Hepatocyte (in vitro differentiated cells): ENCODE data around the gene XIRP2. TPM values are rescaled to one million over a fixed set of nuclear protein-coding genes. Genes with fewer than 3 reads are reported as not detected.

Source experiments
- DNase-seq: peaks from one replicate; pipeline ENCODE4 v3.0.0-alpha.2; 2016; ENCODE audit warnings: low spot score
- H2AFZ ChIP-seq: fragments of 200-600 bp; sonication (generic); 2 replicates; pipeline ENCODE4 v1.6.0; 2016; ENCODE audit warnings: antibody characterized with exemption, mild to moderate bottlenecking
- H3K27ac ChIP-seq: fragments of 200-600 bp; sonication (generic); 2 replicates; pipeline ENCODE4 v1.5.1; 2016; ENCODE audit warnings: mild to moderate bottlenecking
- H3K27me3 ChIP-seq: fragments of 200-600 bp; sonication (generic); 2 replicates; pipeline ENCODE4 v1.6.1; 2016
- H3K36me3 ChIP-seq: fragments of 200-600 bp; sonication (generic); replicated peaks from 2 replicates; pipeline ENCODE4 v1.5.1; 2016; ENCODE audit warnings: low read depth; ENCODE audit not compliant: insufficient read depth
- H3K4me1 ChIP-seq: fragments of 200-600 bp; sonication (generic); 2 replicates; pipeline ENCODE4 v1.5.1; 2016; ENCODE audit warnings: mild to moderate bottlenecking, moderate library complexity; ENCODE audit not compliant: insufficient read depth
- H3K4me2 ChIP-seq: fragments of 200-600 bp; sonication (generic); 2 replicates; pipeline ENCODE4 v1.6.0; 2016
- H3K4me3 ChIP-seq: fragments of 200-600 bp; sonication (generic); 2 replicates; pipeline ENCODE4 v1.5.1; 2016; ENCODE audit warnings: mild to moderate bottlenecking
- H3K79me2 ChIP-seq: fragments of 200-600 bp; sonication (generic); 2 replicates; pipeline ENCODE4 v1.6.0; 2017; ENCODE audit warnings: mild to moderate bottlenecking
- H3K9me2 ChIP-seq: fragments of 200-600 bp; sonication (generic); replicated peaks from 2 replicates; pipeline ENCODE4 v1.6.0; 2017; ENCODE audit warnings: mild to moderate bottlenecking; ENCODE audit not compliant: insufficient read depth
- H3K9me3 ChIP-seq: fragments of 200-600 bp; sonication (generic); 2 replicates; pipeline ENCODE4 v1.5.1; 2016; ENCODE audit warnings: low read depth, mild to moderate bottlenecking
- H4K20me1 ChIP-seq: fragments of 200-600 bp; sonication (generic); 2 replicates; pipeline ENCODE4 v1.6.0; 2016; ENCODE audit warnings: mild to moderate bottlenecking; ENCODE audit not compliant: insufficient read depth, poor library complexity, severe bottlenecking
- CTCF ChIP-seq: fragments of 200-600 bp; sonication (generic); IDR thresholded peaks from 2 replicates; pipeline ENCODE4 v1.5.1; 2016; ENCODE audit warnings: antibody characterized with exemption, mild to moderate bottlenecking; ENCODE audit not compliant: poor library complexity
- EZH2 ChIP-seq: fragments of 200-600 bp; sonication (generic); IDR thresholded peaks from 2 replicates; pipeline ENCODE4 v1.6.1; 2016; ENCODE audit warnings: antibody characterized with exemption, mild to moderate bottlenecking, borderline replicate concordance
- EZH2phosphoT487 ChIP-seq: fragments of 200-600 bp; sonication (generic); IDR thresholded peaks from one replicate; pipeline ENCODE4 v1.6.1; 2018; ENCODE audit warnings: antibody characterized with exemption, mild to moderate bottlenecking, low read depth, moderate library complexity; ENCODE audit not compliant: unreplicated experiment, severe bottlenecking
- WGBS: methylation state at CpG from one replicate; pipeline ENCODE4 v1.1.6; 2016; ENCODE audit warnings: low lambda C conversion rate; ENCODE audit errors: missing lambda C conversion rate; 5-methylcytosine and 5-hydroxymethylcytosine counted together
- polyA plus RNA-seq: library from polyadenylated mRNA; unstranded; fragments of >200 nt; fragmentation: Nextera tagmentation; extraction: Ambion mirVana; gene quantifications from 2 replicates; pipeline ENCODE4 v1.2.1, GENCODE V29; 2016
- total RNA-seq: library from RNA; depleted of rRNA; stranded (reverse); fragments of >200 nt; gene quantifications from 2 replicates; pipeline ENCODE4 v1.2.3, GENCODE V29; 2014

The XIRP2 gene
- total and polyA plus RNA-seq, 2 experiments from 2014 or later = not detected

GRCh38 chr2:166958986-166959481 lies 70.8 kb downstream of the XIRP2 start:
- no peak for DNase-seq
- Histone ChIP-seq H3K27me3 (no peaks in the 10 kb centered on the region), H3K4me3 (no peak overlapping the region), H3K9me2 (no peaks in the 10 kb centered on the region), H3K4me2 (no peak overlapping the region), H3K9me3 (no peaks in the 10 kb centered on the region), H3K36me3 (no peaks in the 10 kb centered on the region), H3K4me1 (no peaks in the 10 kb centered on the region), H3K79me2 (no peaks in the 10 kb centered on the region), H2AFZ (no peak overlapping the region), H4K20me1 (no peaks in the 10 kb centered on the region), H3K27ac (no peak overlapping the region)
- TF ChIP-seq CTCF (no peak), EZH2 (no peak), EZH2phosphoT487 (no peak)
- 62% methylated on average over 4 of the region's 4 CpGs for WGBS

GRCh38 chr2:166959556-166959955 lies 71.3 kb downstream of the XIRP2 start:
- Histone ChIP-seq H3K9me2 (no peaks in the 10 kb centered on the region), H3K27ac (no peak overlapping the region), H3K79me2 (no peaks in the 10 kb centered on the region), H3K4me1 (no peaks in the 10 kb centered on the region), H4K20me1 (no peaks in the 10 kb centered on the region), H3K9me3 (no peaks in the 10 kb centered on the region), H3K4me2 (no peak overlapping the region), H2AFZ (no peak overlapping the region), H3K4me3 (no peak overlapping the region), H3K27me3 (no peaks in the 10 kb centered on the region), H3K36me3 (no peaks in the 10 kb centered on the region)
- no peak for TF ChIP-seq EZH2
- no peak for TF ChIP-seq EZH2phosphoT487
- TF ChIP-seq CTCF = no peak
- DNase-seq = no peak
- WGBS = 52% methylated on average over 1 of the region's 1 CpG

- Histone ChIP-seq H3K9me2 (no peaks in the 10 kb centered on the region), H3K27me3 (no peaks in the 10 kb centered on the region), H4K20me1 (no peaks in the 10 kb centered on the region), H3K27ac (no peak overlapping the region), H3K79me2 (no peaks in the 10 kb centered on the region), H2AFZ (no peak overlapping the region), H3K36me3 (no peaks in the 10 kb centered on the region), H3K4me2 (no peak overlapping the region), H3K4me3 (no peak overlapping the region), H3K9me3 (no peaks in the 10 kb centered on the region), H3K4me1 (no peaks in the 10 kb centered on the region)
- TF ChIP-seq EZH2 (no peak), CTCF (no peak), EZH2phosphoT487 (no peak)
- DNase-seq = no peak
- 71% methylated on average over 2 of the region's 2 CpGs for WGBS
Measured at GRCh38 chr2:166960702-166961270, 72.5 kb downstream of the XIRP2 start.

- no peak for TF ChIP-seq EZH2phosphoT487
- TF ChIP-seq EZH2 = no peak
- no peak for TF ChIP-seq CTCF
- H3K36me3 ChIP-seq = no peaks in the 10 kb centered on the region
- H3K79me2 ChIP-seq = no peaks in the 10 kb centered on the region
- H3K4me1 ChIP-seq = no peaks in the 10 kb centered on the region
- no peaks in the 10 kb centered on the region for H3K27me3 ChIP-seq
- no peak overlapping the region for H2AFZ ChIP-seq
- H3K4me2 ChIP-seq = no peak overlapping the region
- no peak overlapping the region for H3K4me3 ChIP-seq
- H3K9me3 ChIP-seq = no peaks in the 10 kb centered on the region
- WGBS = 98% methylated on average over 1 of the region's 1 CpG
- no peak overlapping the region for H3K27ac ChIP-seq
- H4K20me1 ChIP-seq = no peaks in the 10 kb centered on the region
- DNase-seq = no peak
- no peaks in the 10 kb centered on the region for H3K9me2 ChIP-seq
Measured at GRCh38 chr2:166961933-166962332, 73.7 kb downstream of the XIRP2 start.
